RKO (cell line): ENCODE data around the gene GPR146.

ENCODE experiments used
- DNase-seq: peaks from one replicate; pipeline ENCODE4 v3.0.0-alpha.2; 2016; ENCODE audit warnings: low spot score

GPR146 gene

GRCh38 chr7:1106063-1106792, 61.9 kb downstream of the GPR146 start:
- DNase-seq: no peak

GRCh38 chr7:1106793-1107421, 62.6 kb downstream of the GPR146 start:
- no peak for DNase-seq

GRCh38 chr7:1108264-1108920, 64.0 kb downstream of the GPR146 start:
- no peak for DNase-seq
